T-helper 2 cell treated with Interferon-gamma antibody and Interleukin-4, amounts not matched to agents 5 μg/mL and 100 μg/mL, for 36 hours (primary cell): Measurements from ENCODE around the gene AQP1.

Experiments used
- DNase-seq: peaks from one replicate; pipeline ENCODE4 v3.0.0; 2021; ENCODE audit warnings: low spot score
- H3K27ac Mint-ChIP-seq: one replicate; pipeline ENCODE4 v1.8.0; 2021; ENCODE audit warnings: mild to moderate bottlenecking, mixed read lengths
- H3K27me3 Mint-ChIP-seq: one replicate; pipeline ENCODE4 v1.8.0; 2021; ENCODE audit warnings: low read depth, mixed read lengths
- H3K36me3 Mint-ChIP-seq: one replicate; pipeline ENCODE4 v1.8.0; 2021; ENCODE audit warnings: low read depth, mixed read lengths
- H3K4me1 Mint-ChIP-seq: one replicate; pipeline ENCODE4 v1.8.0; 2021; ENCODE audit warnings: low read depth, mixed read lengths
- H3K4me3 Mint-ChIP-seq: one replicate; pipeline ENCODE4 v1.8.0; 2022; ENCODE audit warnings: mild to moderate bottlenecking, moderate library complexity, mixed read lengths
- H3K9me3 Mint-ChIP-seq: one replicate; pipeline ENCODE4 v1.8.0; 2021; ENCODE audit warnings: mixed read lengths

AQP1 gene

GRCh38 chr7:30911561-30911969, at the start of gene AQP1:
Gene AQP1 (plus strand): TSS chr7:30911853. CDS start chr7:30911910, 57 bp downstream.
- Mint-ChIP-seq H3K4me1 (peaks cover 1% of the 10 kb centered on the region), H3K27me3 (no peaks in the 10 kb centered on the region), H3K36me3 (no peaks in the 10 kb centered on the region), H3K27ac (no peak within 1 kb of the TSS), H3K9me3 (no peaks in the 10 kb centered on the region), H3K4me3 (no peak within 1 kb of the TSS)
- DNase-seq: no peak

GRCh38 chr7:30862995-30863705, 48.5 kb upstream of the AQP1 start:
- Mint-ChIP-seq H3K27ac (no peak overlapping the region), H3K9me3 (no peaks in the 10 kb centered on the region), H3K27me3 (no peaks in the 10 kb centered on the region), H3K4me3 (no peak overlapping the region), H3K36me3 (no peaks in the 10 kb centered on the region), H3K4me1 (no peaks in the 10 kb centered on the region)
- no peak for DNase-seq

- Mint-ChIP-seq H3K4me1 (no peaks in the 10 kb centered on the region), H3K27ac (no peak overlapping the region), H3K36me3 (no peaks in the 10 kb centered on the region), H3K27me3 (no peaks in the 10 kb centered on the region), H3K4me3 (no peak overlapping the region), H3K9me3 (no peaks in the 10 kb centered on the region)
- no peak for DNase-seq
Measured at GRCh38 chr7:30863706-30864035, 48.0 kb upstream of the AQP1 start.

- no peak for DNase-seq
- no peak overlapping the region for H3K27ac Mint-ChIP-seq
- H3K36me3 Mint-ChIP-seq: no peaks in the 10 kb centered on the region
- no peaks in the 10 kb centered on the region for H3K9me3 Mint-ChIP-seq
- H3K4me3 Mint-ChIP-seq: no peak overlapping the region
- no peaks in the 10 kb centered on the region for H3K27me3 Mint-ChIP-seq
- H3K4me1 Mint-ChIP-seq: no peaks in the 10 kb centered on the region
Measured at GRCh38 chr7:30864101-30864500, 47.6 kb upstream of the AQP1 start.

- Mint-ChIP-seq H3K4me3 (no peak overlapping the region), H3K27ac (no peak overlapping the region), H3K36me3 (no peaks in the 10 kb centered on the region), H3K9me3 (no peaks in the 10 kb centered on the region), H3K4me1 (no peaks in the 10 kb centered on the region), H3K27me3 (no peaks in the 10 kb centered on the region)
- no peak for DNase-seq
Measured at GRCh38 chr7:30865076-30865475, 46.6 kb upstream of the AQP1 start.

GRCh38 chr7:30865821-30866220, 45.8 kb upstream of the AQP1 start:
- Mint-ChIP-seq H3K27ac (no peak overlapping the region), H3K9me3 (no peaks in the 10 kb centered on the region), H3K27me3 (no peaks in the 10 kb centered on the region), H3K4me1 (no peaks in the 10 kb centered on the region), H3K4me3 (no peak overlapping the region), H3K36me3 (no peaks in the 10 kb centered on the region)
- no peak for DNase-seq

GRCh38 chr7:30866939-30867338, 44.7 kb upstream of the AQP1 start:
- Mint-ChIP-seq H3K27ac (no peak overlapping the region), H3K9me3 (no peaks in the 10 kb centered on the region), H3K36me3 (no peaks in the 10 kb centered on the region), H3K4me1 (no peaks in the 10 kb centered on the region), H3K4me3 (no peak overlapping the region), H3K27me3 (no peaks in the 10 kb centered on the region)
- DNase-seq: no peak

GRCh38 chr7:30867483-30867882, 44.2 kb upstream of the AQP1 start:
- no peaks in the 10 kb centered on the region for H3K27me3 Mint-ChIP-seq
- no peak overlapping the region for H3K27ac Mint-ChIP-seq
- H3K9me3 Mint-ChIP-seq: no peaks in the 10 kb centered on the region
- DNase-seq: no peak
- no peak overlapping the region for H3K4me3 Mint-ChIP-seq
- H3K4me1 Mint-ChIP-seq: no peaks in the 10 kb centered on the region
- H3K36me3 Mint-ChIP-seq: no peaks in the 10 kb centered on the region

GRCh38 chr7:30869794-30870611, 41.6 kb upstream of the AQP1 start:
- Mint-ChIP-seq H3K4me1 (no peaks in the 10 kb centered on the region), H3K36me3 (no peaks in the 10 kb centered on the region), H3K9me3 (no peaks in the 10 kb centered on the region), H3K4me3 (no peak overlapping the region), H3K27me3 (no peaks in the 10 kb centered on the region), H3K27ac (no peak overlapping the region)
- no peak for DNase-seq

- Mint-ChIP-seq H3K4me3 (no peak overlapping the region), H3K27ac (no peak overlapping the region), H3K4me1 (no peaks in the 10 kb centered on the region), H3K36me3 (no peaks in the 10 kb centered on the region), H3K27me3 (no peaks in the 10 kb centered on the region), H3K9me3 (no peaks in the 10 kb centered on the region)
- no peak for DNase-seq
Measured at GRCh38 chr7:30870821-30871518, 40.7 kb upstream of the AQP1 start.

- Mint-ChIP-seq H3K27ac (no peak overlapping the region), H3K4me1 (no peaks in the 10 kb centered on the region)
Measured at GRCh38 chr7:30871655-30872054, 40.0 kb upstream of the AQP1 start.

GRCh38 chr7:30873207-30873606, 38.4 kb upstream of the AQP1 start:
- Mint-ChIP-seq H3K4me1 (no peaks in the 10 kb centered on the region), H3K36me3 (no peaks in the 10 kb centered on the region), H3K4me3 (no peak overlapping the region), H3K27ac (no peak overlapping the region), H3K27me3 (no peaks in the 10 kb centered on the region), H3K9me3 (no peaks in the 10 kb centered on the region)
- DNase-seq: no peak

More at GRCh38 chr7:30871655-30872054, 40.0 kb upstream of the AQP1 start:
- DNase-seq: no peak
- H3K36me3 Mint-ChIP-seq: no peaks in the 10 kb centered on the region
- no peaks in the 10 kb centered on the region for H3K9me3 Mint-ChIP-seq
- no peaks in the 10 kb centered on the region for H3K27me3 Mint-ChIP-seq
- no peak overlapping the region for H3K4me3 Mint-ChIP-seq

GRCh38 chr7:30873656-30874055, 38.0 kb upstream of the AQP1 start:
- Mint-ChIP-seq H3K4me1 (no peaks in the 10 kb centered on the region), H3K27me3 (no peaks in the 10 kb centered on the region), H3K27ac (no peak overlapping the region), H3K4me3 (no peak overlapping the region), H3K36me3 (no peaks in the 10 kb centered on the region), H3K9me3 (no peaks in the 10 kb centered on the region)
- DNase-seq: no peak

GRCh38 chr7:30874656-30875302, 36.9 kb upstream of the AQP1 start:
- Mint-ChIP-seq H3K27ac (no peak overlapping the region), H3K4me3 (no peak overlapping the region), H3K36me3 (no peaks in the 10 kb centered on the region), H3K9me3 (no peaks in the 10 kb centered on the region), H3K27me3 (no peaks in the 10 kb centered on the region), H3K4me1 (no peaks in the 10 kb centered on the region)
- DNase-seq: no peak
